H1 (cell line): ENCODE data around the gene LRR1. TPM values are rescaled to one million over a fixed set of nuclear protein-coding genes. Genes with fewer than 3 reads are reported as not detected.

Experiments used
- CTCF ChIA-PET: fragments of 300-600 bp; sonication (Branson Sonifier 250); formaldehyde crosslinking; loops from one replicate; lab custom pipeline; 2021; ENCODE audit not compliant: partially characterized antibody; lab: Charles Lee
- POLR2A ChIA-PET: fragments of 300-600 bp; sonication (Branson Sonifier 250); formaldehyde crosslinking; loops from one replicate; lab custom pipeline; 2021; ENCODE audit warnings: inconsistent platforms; ENCODE audit not compliant: partially characterized antibody; lab: Charles Lee
- DNase-seq, 2 experiments: peaks; one replicate each; pipeline versions ENCODE4 v3.0.0 to v3.0.0-alpha.2; 2010 to 2022; ENCODE audit warnings: low spot score in 2 of 2, low read depth in 1 of 2, mixed read lengths in 1 of 2
- FAIRE-seq: peaks from 2 replicates; lab custom pipeline; 2011; peaks lifted over from hg19 to GRCh38; lab: Jason Lieb, UNC
- H2AFZ ChIP-seq: 2 replicates; pipeline ENCODE4 v1.8.1; 2012; ENCODE audit warnings: low read length, inconsistent platforms
- H2AK5ac ChIP-seq: 2 replicates; pipeline ENCODE4 v1.6.1; 2013; ENCODE audit warnings: low read depth, low read length
- H2BK120ac ChIP-seq: replicated peaks from 2 replicates; pipeline ENCODE3; 2013; ENCODE audit warnings: low read depth, low read length, inconsistent platforms
- H2BK12ac ChIP-seq: 2 replicates; pipeline ENCODE4 v1.6.1; 2013; ENCODE audit warnings: low read depth, low read length
- H2BK15ac ChIP-seq: 2 replicates; pipeline ENCODE4 v1.6.1; 2013; ENCODE audit warnings: low read length
- H2BK20ac ChIP-seq: 2 replicates; pipeline ENCODE4 v1.6.1; 2013; ENCODE audit warnings: low read length
- H2BK5ac ChIP-seq: 2 replicates; pipeline ENCODE4 v1.6.1; 2013; ENCODE audit warnings: low read depth, low read length
- H3K14ac ChIP-seq: 2 replicates; pipeline ENCODE4 v1.6.1; 2013; ENCODE audit warnings: inconsistent platforms; ENCODE audit not compliant: insufficient read length
- H3K18ac ChIP-seq: 2 replicates; pipeline ENCODE4 v1.6.1; 2013; ENCODE audit warnings: low read length; ENCODE audit errors: extremely low read depth
- H3K23ac ChIP-seq: 2 replicates; pipeline ENCODE4 v1.6.1; 2013; ENCODE audit warnings: inconsistent platforms; ENCODE audit not compliant: insufficient read length
- H3K23me2 ChIP-seq: 2 replicates; pipeline ENCODE4 v1.6.1; 2013; ENCODE audit warnings: low read depth, low read length
- H3K27ac ChIP-seq: 2 replicates; pipeline ENCODE4 v1.6.1; 2011; ENCODE audit warnings: low read depth, low read length, inconsistent platforms
- H3K27me3 ChIP-seq, 4 experiments: replicated peaks in 1 of 4; 1 replicate in 1 of 4; 2 replicates in 3 of 4; pipeline versions ENCODE4 v1.6.1 to v1.8.1; 2011 to 2013; ENCODE audit warnings: low read length in 3 of 4, mild to moderate bottlenecking in 3 of 4, inconsistent platforms in 2 of 4, mixed read lengths in 2 of 4, moderate library complexity in 1 of 4; ENCODE audit not compliant: control insufficient read depth in 3 of 4, insufficient read depth in 3 of 4; ENCODE audit errors: extremely low read depth in 1 of 4
- H3K36me3 ChIP-seq, 4 experiments: 2 replicates each; pipeline versions ENCODE4 v1.6.1 to v1.8.1; 2011 to 2013; ENCODE audit warnings: mild to moderate bottlenecking in 4 of 4, low read length in 3 of 4, moderate library complexity in 2 of 4, control low read depth in 1 of 4, inconsistent platforms in 1 of 4; ENCODE audit not compliant: insufficient read depth in 4 of 4, control insufficient read depth in 2 of 4
- H3K4ac ChIP-seq: replicated peaks from 2 replicates; pipeline ENCODE3; 2013; ENCODE audit warnings: low read length, low read depth, mixed read lengths, inconsistent platforms; ENCODE audit not compliant: insufficient read length
- H3K4me1 ChIP-seq, 4 experiments: replicated peaks in 1 of 4; 1 replicate in 1 of 4; 2 replicates in 3 of 4; pipeline versions ENCODE4 v1.6.1 to v1.8.1; 2011 to 2013; ENCODE audit warnings: low read length in 3 of 4, inconsistent platforms in 2 of 4, mixed read lengths in 1 of 4; ENCODE audit not compliant: insufficient read depth in 4 of 4, control insufficient read depth in 3 of 4
- H3K4me2 ChIP-seq, 2 experiments: 2 replicates each; pipeline versions ENCODE4 v1.6.1 to v1.8.1; 2011 to 2013; ENCODE audit warnings: low read depth in 2 of 2, low read length in 2 of 2, control low read depth in 1 of 2, inconsistent platforms in 1 of 2, mild to moderate bottlenecking in 1 of 2; ENCODE audit not compliant: insufficient read depth in 1 of 2
- H3K4me3 ChIP-seq, 4 experiments: fragments of 200-600, 300-600 bp in 1 of 4; sonication (generic), shearing (Covaris generic), sonication (Bioruptor Twin) in 1 of 4; 2 replicates each; pipeline versions ENCODE4 v1.5.1 to v1.8.1; 2011 to 2016; ENCODE audit warnings: low read length in 4 of 4, low read depth in 3 of 4, control low read depth in 2 of 4, inconsistent platforms in 2 of 4, mild to moderate bottlenecking in 2 of 4, mixed read lengths in 1 of 4, moderate library complexity in 1 of 4; ENCODE audit not compliant: insufficient read depth in 2 of 4; ENCODE audit errors: extremely low read depth in 1 of 4
- H3K56ac ChIP-seq: replicated peaks from 2 replicates; pipeline ENCODE3; 2013; ENCODE audit warnings: low read depth, mild to moderate bottlenecking, mixed read lengths, low read length, inconsistent platforms; ENCODE audit not compliant: insufficient read length
- H3K79me1 ChIP-seq: 2 replicates; pipeline ENCODE4 v1.6.1; 2013; ENCODE audit warnings: low read depth, low read length, control low read depth
- H3K79me2 ChIP-seq, 2 experiments: 2 replicates each; pipeline versions ENCODE4 v1.6.1 to v1.8.1; 2012 to 2013; ENCODE audit warnings: low read length in 2 of 2, mild to moderate bottlenecking in 2 of 2, inconsistent platforms in 1 of 2; ENCODE audit not compliant: insufficient read depth in 2 of 2, control insufficient read depth in 1 of 2
- H3K9ac ChIP-seq, 4 experiments: replicated peaks in 1 of 4; 1 replicate in 1 of 4; 2 replicates in 3 of 4; pipeline versions ENCODE4 v1.6.1 to v1.8.1; 2011 to 2013; ENCODE audit warnings: low read depth in 3 of 4, low read length in 3 of 4, control low read depth in 2 of 4, mild to moderate bottlenecking in 2 of 4, moderate library complexity in 2 of 4, inconsistent platforms in 1 of 4; ENCODE audit errors: extremely low read depth in 1 of 4
- H3K9me3 ChIP-seq, 2 experiments: 2 replicates each; pipeline versions ENCODE4 v1.6.1 to v1.8.1; 2012 to 2013; ENCODE audit warnings: mild to moderate bottlenecking in 2 of 2, moderate library complexity in 2 of 2, control low read depth in 1 of 2, inconsistent platforms in 1 of 2, low read depth in 1 of 2, low read length in 1 of 2, mixed read lengths in 1 of 2; ENCODE audit not compliant: insufficient read depth in 2 of 2
- H4K20me1 ChIP-seq, 2 experiments: replicated peaks in 1 of 2; 2 replicates each; pipeline versions ENCODE3 to v1.8.1; 2011 to 2013; ENCODE audit warnings: inconsistent platforms in 2 of 2, low read length in 2 of 2, mild to moderate bottlenecking in 1 of 2; ENCODE audit not compliant: insufficient read depth in 2 of 2, control insufficient read depth in 1 of 2
- H4K5ac ChIP-seq: 2 replicates; pipeline ENCODE4 v1.6.1; 2013; ENCODE audit warnings: low read length, low read depth, mixed read lengths, inconsistent platforms; ENCODE audit not compliant: insufficient read length
- H4K8ac ChIP-seq: 2 replicates; pipeline ENCODE4 v1.8.0; 2013; ENCODE audit warnings: mild to moderate bottlenecking, moderate library complexity, low read length, inconsistent platforms; ENCODE audit not compliant: insufficient read depth; ENCODE audit errors: extremely low read depth
- H4K91ac ChIP-seq: replicated peaks from 2 replicates; pipeline ENCODE3; 2013; ENCODE audit warnings: low read length, mixed read lengths, inconsistent platforms; ENCODE audit not compliant: insufficient read length
- ASH2L ChIP-seq: fragments of 200-600, 300-600 bp; sonication (generic); IDR thresholded peaks from one replicate; pipeline ENCODE4 v1.7.1; 2017; ENCODE audit warnings: low read length
- CBX5 ChIP-seq: fragments of 300-800, 300-1000 bp; sonication (generic); IDR thresholded peaks from 2 replicates; pipeline ENCODE4 v1.7.1; 2016; ENCODE audit warnings: antibody characterized with exemption, low read length, low read depth
- CHD1 ChIP-seq: IDR thresholded peaks from 2 replicates; pipeline ENCODE4 v1.6.1; 2012; ENCODE audit warnings: low read depth, low read length, improper control_type of control experiment
- CTCF ChIP-seq, 3 experiments: IDR thresholded peaks; 1 replicate in 2 of 3; 2 replicates in 1 of 3; pipeline versions ENCODE4 v1.5.1 to v1.6.1; 2011; ENCODE audit warnings: low read length in 3 of 3, mild to moderate bottlenecking in 3 of 3, inconsistent platforms in 2 of 3, low read depth in 1 of 3, moderate library complexity in 1 of 3; ENCODE audit not compliant: insufficient read depth in 1 of 3; ENCODE audit errors: control extremely low read depth in 1 of 3
- EGR1 ChIP-seq: IDR thresholded peaks from 2 replicates; pipeline ENCODE4 v1.6.1; 2011; ENCODE audit warnings: low read depth, low read length, borderline replicate concordance
- GABPA ChIP-seq: IDR thresholded peaks from 2 replicates; pipeline ENCODE4 v1.6.1; 2011; ENCODE audit warnings: mild to moderate bottlenecking, low read length, moderate library complexity, borderline replicate concordance; ENCODE audit not compliant: insufficient read depth
- JUND ChIP-seq: IDR thresholded peaks from 2 replicates; pipeline ENCODE4 v1.6.1; 2011; ENCODE audit warnings: mild to moderate bottlenecking, improper control_type of control experiment, low read length
- KDM1A ChIP-seq: fragments of 200-600, 300-600 bp; sonication (generic); IDR thresholded peaks from 2 replicates; pipeline ENCODE4 v1.7.1; 2016; ENCODE audit warnings: mild to moderate bottlenecking, low read length, borderline replicate concordance
- KDM4A ChIP-seq: IDR thresholded peaks from one replicate; pipeline ENCODE4 v1.7.1; 2012; ENCODE audit warnings: low read depth, mild to moderate bottlenecking, moderate library complexity, low read length, inconsistent platforms; ENCODE audit not compliant: severe bottlenecking
- MAX ChIP-seq: IDR thresholded peaks from 2 replicates; pipeline ENCODE4 v1.6.1; 2012; ENCODE audit warnings: inconsistent platforms
- POLR2A ChIP-seq, 2 experiments: IDR thresholded peaks; 1 replicate in 1 of 2; 2 replicates in 1 of 2; pipeline ENCODE4 v1.6.1; 2011; ENCODE audit warnings: low read depth in 2 of 2, low read length in 2 of 2, mild to moderate bottlenecking in 2 of 2; ENCODE audit errors: control extremely low read depth in 1 of 2
- TAF1 ChIP-seq: IDR thresholded peaks from 2 replicates; pipeline ENCODE4 v1.6.1; 2011; ENCODE audit warnings: mild to moderate bottlenecking, low read depth, low read length
- TAF7 ChIP-seq: optimal IDR thresholded peaks from 2 replicates; pipeline ENCODE3; 2011; ENCODE audit warnings: low read depth, mild to moderate bottlenecking, inconsistent platforms, low read length, moderate library complexity, borderline replicate concordance
- WGBS, 2 experiments: shearing (Covaris generic) in 1 of 2; methylation state at CpG; one replicate each; pipeline versions ENCODE4 v1.1.6 to v1.1.7; 2013 to 2015; ENCODE audit warnings: low lambda C conversion rate in 2 of 2, mixed read lengths in 2 of 2, inconsistent platforms in 1 of 2, low coverage in 1 of 2, missing lambda C conversion rate in 1 of 2; ENCODE audit not compliant: insufficient replicate concordance in 2 of 2, insufficient coverage in 1 of 2, insufficient read length in 1 of 2; ENCODE audit errors: extremely low coverage in 1 of 2, missing lambda C conversion rate in 1 of 2; 5-methylcytosine and 5-hydroxymethylcytosine counted together
- polyA plus RNA-seq, 7 experiments: library from polyadenylated mRNA; depleted of rRNA in 3 of 7; stranded (reverse) in 5 of 7; unstranded in 2 of 7; fragments of >200 nt in 5 of 7; fragments of 200-250 nt in 2 of 7; gene quantifications; 1 replicate in 5 of 7; 2 replicates in 1 of 7; 4 replicates in 1 of 7; pipeline versions ENCODE4 v1.2.1 to v1.2.3, GENCODE V29; 2011 to 2013; ENCODE audit warnings: missing spikeins in 2 of 7, mixed read lengths in 2 of 7
- total RNA-seq: library from RNA; stranded (reverse); fragmentation: NEBNext Ultra II Directional; extraction: Animal tissue kit (Norgen Biotek cat#: 25700); gene quantifications from 2 replicates; pipeline ENCODE4 v1.2.1, GENCODE V29; 2021

Gene LRR1
- total and polyA plus RNA-seq, 2 of the 8 experiments (the other 6 are each of a cell fraction or from before 2014, with no cell fraction given), result 30.7 to 37.5 TPM

- WGBS, 2 experiments, result 94% methylated on average over 3 of the region's 3 CpGs; no CpG with 5 or more reads in 1 of the 2 experiments
- FAIRE-seq, result no peak
- TF ChIP-seq CTCF (IDR thresholded peaks at IDR 0.05; ENCODE audit: control extremely low read depth in 1 of 3, insufficient read depth in 1 of 3, low read depth in 1 of 3, low read length in 3 of 3), result no peak
- no peak for TF ChIP-seq EGR1
- TF ChIP-seq KDM4A, result no peak
- TF ChIP-seq GABPA, result no peak
- TF ChIP-seq KDM1A, result no peak
- no peak for TF ChIP-seq MAX
- TF ChIP-seq TAF7, result no peak
- TF ChIP-seq CHD1, result no peak
- no peak for TF ChIP-seq TAF1
- no peak for TF ChIP-seq ASH2L
- no peak for TF ChIP-seq POLR2A (IDR thresholded peaks at IDR 0.05; ENCODE audit: control extremely low read depth in 1 of 2, low read depth in 2 of 2, low read length in 2 of 2)
- TF ChIP-seq CBX5, result no peak
- no peak for TF ChIP-seq JUND
These were observed 55.8 kb downstream of the LRR1 start for GRCh38 chr14:49654511-49654910.

More at GRCh38 chr14:49654511-49654910, 55.8 kb downstream of the LRR1 start:
- POLR2A ChIA-PET, result no interaction called here
- Histone ChIP-seq H2BK5ac (no peak overlapping the region), H3K23me2 (no peaks in the 10 kb centered on the region), H2BK15ac (no peak overlapping the region), H3K4me3 (no peak overlapping the region), H3K9me3 (no peaks in the 10 kb centered on the region), H2AK5ac (no peak overlapping the region), H3K9ac (no peak overlapping the region), H3K27ac (no peak overlapping the region), H2AFZ (no peak overlapping the region), H3K23ac (no peak overlapping the region), H2BK20ac (no peak overlapping the region), H4K20me1 (no peaks in the 10 kb centered on the region), H3K79me2 (no peaks in the 10 kb centered on the region), H4K91ac (no peak overlapping the region), H3K79me1 (no peaks in the 10 kb centered on the region), H4K5ac (no peak overlapping the region), H3K4me2 (no peak overlapping the region), H2BK12ac (no peak overlapping the region), H3K4me1 (no peaks in the 10 kb centered on the region), H3K14ac (no peak overlapping the region), H3K56ac (no peak overlapping the region), H3K36me3 (peaks cover 0 to 25% (median 7%) of the 10 kb centered on the region in 4 experiments; a peak in 6 of 8 replicates), H4K8ac (no peak overlapping the region), H3K27me3 (no peaks in the 10 kb centered on the region), H2BK120ac (no peak overlapping the region), H3K4ac (no peak overlapping the region), H3K18ac (no peak overlapping the region)
- DNase-seq, result no peak
- CTCF ChIA-PET, result no interaction called here
